ENCODE measurements around the gene PKD2L2.
"Not testable (repeated sequence)": the region's sequence is repeated elsewhere in the genome, so short reads cannot be mapped to it uniquely, and the experiment has no call there.

Gene PKD2L2

GRCh38 chr5:137957948-137958347 is 68.7 kb downstream of the PKD2L2 start:
- DNase-seq (ENCODE audit: low read depth in 2 of 2), result no peak

GRCh38 chr5:137959488-137959887 is 70.2 kb downstream of the PKD2L2 start:
- no peak for DNase-seq (ENCODE audit: low read depth in 2 of 2)

- DNase-seq (ENCODE audit: low read depth in 2 of 2), result no peak
Observed at GRCh38 chr5:137960141-137960540, 70.9 kb downstream of the PKD2L2 start.

- no peak for DNase-seq (ENCODE audit: low read depth in 2 of 2)
Observed at GRCh38 chr5:137960819-137961218, 71.6 kb downstream of the PKD2L2 start.

- not testable (repeated sequence) for DNase-seq (ENCODE audit: low read depth in 2 of 2)
Observed at GRCh38 chr5:137970384-137970783, 81.1 kb downstream of the PKD2L2 start.

- no peak for DNase-seq (ENCODE audit: low read depth in 2 of 2)
Observed at GRCh38 chr5:137975208-137975607, 86.0 kb downstream of the PKD2L2 start.

GRCh38 chr5:137989419-137989818 is 100.2 kb downstream of the PKD2L2 start:
- no peak for DNase-seq (ENCODE audit: low read depth in 2 of 2)

Data from stimulated activated CD8-positive, alpha-beta memory T cell treated with anti-CD3 and anti-CD28 coated beads, Interleukin-7, amount 100 ng/mL, for 1 hour (primary cell).